Endothelial cell of umbilical vein (primary cell): ENCODE data around the gene CSF3. TPM values are rescaled to one million over a fixed set of nuclear protein-coding genes. Genes with fewer than 3 reads are reported as not detected.
A peak's percentile ranks its signal among the peaks of the same experiment; 100 is the strongest.
"Not testable (repeated sequence)": the region's sequence is repeated elsewhere in the genome, so short reads cannot be mapped to it uniquely, and the experiment has no call there.

Source experiments
- BruUV-seq: library from RNA; stranded (reverse); fragments of 400-500 nt; replicated peaks from 2 replicates; lab custom pipeline; 2021; lab: Mats Ljungman, UMichigan
- CTCF ChIA-PET: fragments of 300-600, 350-600 bp; sonication (Branson Sonifier 250); formaldehyde crosslinking; loops from one replicate; lab custom pipeline; 2021; ENCODE audit warnings: antibody characterized with exemption, inconsistent platforms; lab: Charles Lee
- POLR2A ChIA-PET: fragments of 300-600, 350-600 bp; sonication (Branson Sonifier 250); formaldehyde crosslinking; loops from one replicate; lab custom pipeline; 2021; ENCODE audit warnings: antibody characterized with exemption, inconsistent platforms; lab: Charles Lee
- DNase-seq: peaks from one replicate; pipeline ENCODE4 v3.0.0-alpha.2; 2011; ENCODE audit warnings: low read depth, low spot score
- FAIRE-seq: peaks from 2 replicates; lab custom pipeline; 2011; peaks lifted over from hg19 to GRCh38; lab: Jason Lieb, UNC
- H2AFZ ChIP-seq: 2 replicates; pipeline ENCODE4 v1.6.0; 2012; ENCODE audit warnings: low read depth, low read length, control low read depth, inconsistent platforms
- H3K27ac ChIP-seq: 2 replicates; pipeline ENCODE4 v1.5.1; 2011; ENCODE audit warnings: low read depth, mild to moderate bottlenecking, control low read depth, low read length, moderate library complexity; ENCODE audit not compliant: insufficient read depth
- H3K27me3 ChIP-seq, 2 experiments: 2 replicates each; pipeline versions ENCODE4 v1.6.0 to v1.6.1; 2011; ENCODE audit warnings: low read length in 2 of 2, mixed read lengths in 1 of 2; ENCODE audit not compliant: control insufficient read depth in 2 of 2, insufficient read depth in 2 of 2
- H3K36me3 ChIP-seq, 2 experiments: 2 replicates in 1 of 2; 3 replicates in 1 of 2; pipeline ENCODE4 v1.5.1; 2011; ENCODE audit warnings: low read length in 2 of 2, mild to moderate bottlenecking in 1 of 2, moderate library complexity in 1 of 2; ENCODE audit not compliant: control insufficient read depth in 2 of 2, insufficient read depth in 2 of 2; ENCODE audit errors: extremely low read depth in 1 of 2
- H3K4me1 ChIP-seq: 3 replicates; pipeline ENCODE4 v1.5.1; 2011; ENCODE audit warnings: mild to moderate bottlenecking, low read length; ENCODE audit not compliant: control insufficient read depth, insufficient read depth; ENCODE audit errors: extremely low read depth
- H3K4me2 ChIP-seq: 2 replicates; pipeline ENCODE4 v1.6.1; 2011; ENCODE audit warnings: low read length, control low read depth, mixed read lengths; ENCODE audit not compliant: insufficient read depth
- H3K4me3 ChIP-seq, 3 experiments: fragments of 200-600 bp in 1 of 3; sonication (generic), shearing (Covaris generic) in 1 of 3; replicated peaks in 1 of 3; 2 replicates each; pipeline ENCODE4 v1.5.1; 2011 to 2016; ENCODE audit warnings: control low read depth in 3 of 3, low read length in 3 of 3, mild to moderate bottlenecking in 2 of 3, inconsistent platforms in 1 of 3, low read depth in 1 of 3, moderate library complexity in 1 of 3; ENCODE audit not compliant: insufficient read depth in 1 of 3
- H3K79me2 ChIP-seq: 2 replicates; pipeline ENCODE4 v1.6.0; 2012; ENCODE audit warnings: low read length, inconsistent platforms; ENCODE audit not compliant: control insufficient read depth, insufficient read depth
- H3K9ac ChIP-seq: replicated peaks from 2 replicates; pipeline ENCODE3; 2011; ENCODE audit warnings: low read length, control low read depth; ENCODE audit not compliant: insufficient read depth; ENCODE audit errors: extremely low read depth
- H3K9me1 ChIP-seq: replicated peaks from 3 replicates; pipeline ENCODE4 v1.6.0; 2011; ENCODE audit warnings: mild to moderate bottlenecking, low read length; ENCODE audit not compliant: control insufficient read depth, insufficient read depth; ENCODE audit errors: extremely low read depth
- H3K9me3 ChIP-seq: replicated peaks from 2 replicates; pipeline ENCODE4 v1.5.1; 2012; ENCODE audit warnings: low read length, inconsistent platforms; ENCODE audit not compliant: control insufficient read depth, insufficient read depth
- H4K20me1 ChIP-seq: replicated peaks from 2 replicates; pipeline ENCODE3; 2011; ENCODE audit warnings: mild to moderate bottlenecking, low read length; ENCODE audit not compliant: control insufficient read depth, insufficient read depth; ENCODE audit errors: extremely low read depth
- EZH2 ChIP-seq: IDR thresholded peaks from 2 replicates; pipeline ENCODE4 v1.6.1; 2012; ENCODE audit warnings: borderline replicate concordance, low read depth, mild to moderate bottlenecking, moderate library complexity, low read length, inconsistent platforms; ENCODE audit not compliant: severe bottlenecking
- FOS ChIP-seq: IDR thresholded peaks from 2 replicates; pipeline ENCODE4 v1.6.1; 2011; ENCODE audit warnings: mild to moderate bottlenecking, low read length, moderate library complexity, borderline replicate concordance; ENCODE audit not compliant: insufficient read depth
- GATA2 ChIP-seq: IDR thresholded peaks from 2 replicates; pipeline ENCODE4 v1.7.0; 2011; ENCODE audit warnings: low read depth, mild to moderate bottlenecking, moderate library complexity, mixed read lengths, low read length; ENCODE audit not compliant: insufficient read length, insufficient read depth
- POLR2A ChIP-seq: IDR thresholded peaks from 2 replicates; pipeline ENCODE4 v1.6.1; 2012; ENCODE audit warnings: low read depth, mild to moderate bottlenecking, control low read depth, low read length
- POLR2AphosphoS5 ChIP-seq: IDR thresholded peaks from 2 replicates; pipeline ENCODE4 v1.6.1; 2012; ENCODE audit warnings: low read depth, mild to moderate bottlenecking, control low read depth, low read length, moderate library complexity; ENCODE audit not compliant: insufficient read depth
- dilution Hi-C: fragments of 300-500 bp; cut with MboI; formaldehyde crosslinking; loops from one replicate; pipeline ENCODE4 v1.15.0; 2019; ENCODE audit warnings: low sequenced_read_pairs; ENCODE audit not compliant: extremely low pct_ligation_motif_present
- intact Hi-C: fragments of 100-400 bp; cut with micrococcal nuclease; formaldehyde crosslinking; loops from one replicate; pipeline ENCODE4 v1.10.0; 2022
- polyA plus RNA-seq, 4 experiments: library from polyadenylated mRNA; depleted of rRNA in 3 of 4; stranded (reverse) in 3 of 4; unstranded in 1 of 4; fragments of >200 nt; gene quantifications; 2 replicates each; pipeline versions ENCODE4 v1.2.1 to v1.2.3, GENCODE V29; 2011 to 2012; ENCODE audit warnings: missing spikeins in 1 of 4
- total RNA-seq: library from RNA; stranded (reverse); gene quantifications from 2 replicates; pipeline ENCODE4 v1.2.3, GENCODE V29; 2021
- TF ChIP-seq, protein P1 (sequence below): IDR thresholded peaks from 2 replicates; pipeline ENCODE4 v1.6.1; 2011; ENCODE audit not compliant: insufficient read depth, insufficient read length

Gene CSF3
- total and polyA plus RNA-seq, 2 donors (not counting 3 experiments of a cell fraction or from before 2014, with no cell fraction given): 1.0 to 2.9 TPM

DNA sequence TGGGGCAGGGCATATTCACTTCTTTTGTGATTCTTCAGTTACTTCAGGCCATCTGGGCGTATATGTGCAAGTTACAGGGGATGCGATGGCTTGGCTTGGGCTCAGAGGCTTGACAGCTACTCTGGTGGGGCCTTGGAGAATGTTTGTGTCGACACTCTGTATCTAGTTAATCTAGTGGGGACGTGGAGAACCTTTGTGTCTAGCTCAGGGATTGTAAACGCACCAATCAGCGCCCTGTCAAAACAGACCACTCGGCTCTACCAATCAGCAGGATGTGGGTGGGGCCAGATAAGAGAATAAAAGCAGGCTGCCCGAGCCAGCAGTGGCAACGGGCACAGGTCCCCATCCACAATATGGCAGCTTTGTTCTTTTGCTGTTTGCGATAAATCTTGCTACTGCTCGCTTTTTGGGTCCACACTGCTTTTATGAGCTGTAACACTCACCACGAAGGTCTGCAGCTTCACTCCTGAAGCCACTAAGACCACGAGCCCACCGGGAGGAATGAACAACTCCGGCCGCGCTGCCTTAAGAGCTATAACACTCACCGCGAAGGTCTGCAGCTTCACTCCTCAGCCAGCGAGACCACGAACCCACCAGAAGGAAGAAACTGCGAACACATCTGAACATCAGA is 3.1 kb upstream of the CSF3 start:
- H3K27me3 ChIP-seq, H3K36me3 ChIP-seq, H2AFZ ChIP-seq, FAIRE-seq, H3K9me1 ChIP-seq, dilution Hi-C loops, H3K27ac ChIP-seq, BruUV-seq, H3K4me2 ChIP-seq, POLR2A ChIA-PET, H4K20me1 ChIP-seq, H3K9ac ChIP-seq, DNase-seq, H3K9me3 ChIP-seq, H3K4me3 ChIP-seq: not testable (repeated sequence)
- Histone ChIP-seq H3K4me1 (peaks cover 26% of the 10 kb centered on the region), H3K79me2 (peaks cover 14% of the 10 kb centered on the region)
- CTCF ChIA-PET: interaction anchor here (0.7 to 10.7 kb wide), 5 partner anchors 9 to 179 kb away, joined by 3 to 246 read pairs (median 5); no protein-coding TSS in a partner anchor
- intact Hi-C loops: loop anchor here (10.0 kb wide), 1 partner anchor 273 kb away; the partner anchor contains the start of gene CDC6

DNA sequence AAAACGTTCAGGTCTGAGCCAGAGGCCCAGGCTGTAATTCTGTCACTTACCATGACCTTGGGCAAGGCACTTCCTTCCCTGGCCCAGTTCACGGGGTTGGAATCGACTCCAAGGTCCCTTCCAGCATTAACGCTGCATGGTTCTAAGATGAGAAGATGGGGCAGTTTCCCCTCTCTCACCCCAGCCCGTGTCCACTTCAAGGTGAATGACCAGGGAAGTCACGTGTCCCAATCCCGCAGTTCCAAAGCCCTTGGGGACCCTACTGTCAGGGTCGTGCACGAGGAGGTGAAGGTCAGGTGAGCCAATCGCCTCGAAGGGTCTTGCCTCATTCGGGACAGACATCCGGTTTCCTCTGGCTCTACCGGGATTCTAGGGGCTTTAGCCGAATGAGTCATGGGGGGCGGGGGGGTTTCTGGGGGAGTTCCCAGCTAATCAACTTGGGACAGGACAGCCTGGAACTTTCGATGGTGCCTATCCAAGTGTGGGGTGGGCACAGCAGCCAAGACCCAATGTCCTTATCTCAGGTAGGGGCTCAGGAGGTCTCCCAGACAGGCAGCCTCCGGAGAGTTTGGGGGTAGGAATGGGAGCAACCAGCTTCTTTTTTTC is 762 bp upstream of the CSF3 start:
- no TSS peak for BruUV-seq
- Histone ChIP-seq H3K4me2 (peak overlapping the region; percentile 45), H3K36me3 (no peaks in the 10 kb centered on the region), H3K79me2 (peaks cover 14% of the 10 kb centered on the region), H3K27ac (peak overlapping the region; percentile 88), H4K20me1 (no peaks in the 10 kb centered on the region), H3K27me3 (no peaks in the 10 kb centered on the region), H3K4me3 (no peak overlapping the region), H3K9me1 (no peaks in the 10 kb centered on the region), H3K9me3 (no peaks in the 10 kb centered on the region), H2AFZ (peak overlapping the region; percentile 36), H3K9ac (peak overlapping the region; percentile 46), H3K4me1 (peaks cover 48% of the 10 kb centered on the region)
- TF ChIP-seq GATA2 (no peak), POLR2AphosphoS5 (peak; percentile 45), EZH2 (no peak), POLR2A (peak; percentile 18), FOS (peak; percentile 77)
- TF ChIP-seq, protein P1, sequence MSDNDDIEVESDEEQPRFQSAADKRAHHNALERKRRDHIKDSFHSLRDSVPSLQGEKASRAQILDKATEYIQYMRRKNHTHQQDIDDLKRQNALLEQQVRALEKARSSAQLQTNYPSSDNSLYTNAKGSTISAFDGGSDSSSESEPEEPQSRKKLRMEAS: peak; percentile 35
- dilution Hi-C loops (no loop called here), intact Hi-C loops (loop anchor here (1.0 to 10.0 kb wide), 2 partner anchors 205 to 270 kb away; partner anchors contain the start of genes CDC6 and WIPF2)
- DNase-seq (peak; percentile 71), FAIRE-seq (peak; percentile 94)
- CTCF ChIA-PET: interaction anchor here (1.2 to 10.7 kb wide), 12 partner anchors 11 to 153 kb away, joined by 3 to 246 read pairs (median 12); partner anchors contain the start of genes MED24 and MSL1
- POLR2A ChIA-PET: interaction anchor here (0.6 to 1.2 kb wide), 3 partner anchors 12 to 281 kb away, joined by 3 to 6 read pairs (median 5); no protein-coding TSS in a partner anchor
